ENCODE results near the gene PLAGL1.

DNA sequence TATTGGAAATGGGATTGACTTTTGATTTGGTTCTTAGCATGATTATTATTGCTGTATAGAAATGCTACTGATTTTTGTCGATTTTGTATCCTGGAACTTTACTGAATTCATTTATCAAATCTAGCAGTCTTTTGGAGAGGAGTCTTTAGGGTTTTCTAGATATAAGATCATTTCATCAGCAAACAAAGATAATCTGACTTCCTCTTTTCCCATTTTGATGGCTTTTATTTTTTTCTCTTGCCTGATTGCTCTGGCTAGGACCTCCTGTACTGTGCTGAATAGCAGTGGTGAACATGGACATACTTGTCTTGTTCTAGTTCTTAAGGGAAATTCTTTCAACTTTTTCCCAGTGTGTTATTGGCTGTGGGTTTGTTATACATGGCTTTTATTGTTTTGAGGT, 79.2 kb downstream of the PLAGL1 start:
- TF ChIP-seq, protein P1, sequence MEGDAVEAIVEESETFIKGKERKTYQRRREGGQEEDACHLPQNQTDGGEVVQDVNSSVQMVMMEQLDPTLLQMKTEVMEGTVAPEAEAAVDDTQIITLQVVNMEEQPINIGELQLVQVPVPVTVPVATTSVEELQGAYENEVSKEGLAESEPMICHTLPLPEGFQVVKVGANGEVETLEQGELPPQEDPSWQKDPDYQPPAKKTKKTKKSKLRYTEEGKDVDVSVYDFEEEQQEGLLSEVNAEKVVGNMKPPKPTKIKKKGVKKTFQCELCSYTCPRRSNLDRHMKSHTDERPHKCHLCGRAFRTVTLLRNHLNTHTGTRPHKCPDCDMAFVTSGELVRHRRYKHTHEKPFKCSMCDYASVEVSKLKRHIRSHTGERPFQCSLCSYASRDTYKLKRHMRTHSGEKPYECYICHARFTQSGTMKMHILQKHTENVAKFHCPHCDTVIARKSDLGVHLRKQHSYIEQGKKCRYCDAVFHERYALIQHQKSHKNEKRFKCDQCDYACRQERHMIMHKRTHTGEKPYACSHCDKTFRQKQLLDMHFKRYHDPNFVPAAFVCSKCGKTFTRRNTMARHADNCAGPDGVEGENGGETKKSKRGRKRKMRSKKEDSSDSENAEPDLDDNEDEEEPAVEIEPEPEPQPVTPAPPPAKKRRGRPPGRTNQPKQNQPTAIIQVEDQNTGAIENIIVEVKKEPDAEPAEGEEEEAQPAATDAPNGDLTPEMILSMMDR (IDR thresholded peaks at IDR 0.05; ENCODE audit: low read length) = no peak
- no peak for TF ChIP-seq EZH2 (IDR thresholded peaks at IDR 0.05; ENCODE audit: borderline replicate concordance, low read length)
